HEK293T (cell line): ENCODE measurements around the gene HOXA10.

Experiments used
- CTCF ChIA-PET: fragments of 350-600 bp; formaldehyde crosslinking; extraction: SDS; loops from one replicate; lab custom pipeline; 2021; ENCODE audit warnings: antibody characterized with exemption, inconsistent platforms; lab: Yijun Ruan, JAX
- POLR2A ChIA-PET: fragments of 350-600 bp; formaldehyde crosslinking; extraction: SDS; loops from one replicate; lab custom pipeline; 2020; ENCODE audit warnings: antibody characterized with exemption, inconsistent platforms; lab: Yijun Ruan, JAX
- DNase-seq: peaks from one replicate; pipeline ENCODE4 v3.0.0; 2012; ENCODE audit warnings: mixed read lengths; ENCODE audit errors: extremely low spot score
- ARNT ChIP-seq: fragments of 450-650 bp; IDR thresholded peaks from 2 replicates; pipeline ENCODE4 v1.6.1; 2017; ENCODE audit warnings: mild to moderate bottlenecking
- BHLHE40 ChIP-seq: fragments of 450-650 bp; IDR thresholded peaks from 2 replicates; pipeline ENCODE4 v1.6.1; 2016; ENCODE audit warnings: mild to moderate bottlenecking, moderate library complexity, borderline replicate concordance
- CTBP1 ChIP-seq: fragments of 450-650 bp; IDR thresholded peaks from 2 replicates; pipeline ENCODE4 v1.6.1; 2016; ENCODE audit warnings: borderline replicate concordance
- ELF4 ChIP-seq: fragments of 450-650 bp; IDR thresholded peaks from 2 replicates; pipeline ENCODE4 v1.6.1; 2017; ENCODE audit warnings: antibody characterized with exemption
- FOXA1 ChIP-seq: fragments of 450-650 bp; IDR thresholded peaks from 2 replicates; pipeline ENCODE4 v1.6.1; 2016; ENCODE audit warnings: mild to moderate bottlenecking
- FOXK2 ChIP-seq: fragments of 450-650 bp; IDR thresholded peaks from 2 replicates; pipeline ENCODE4 v1.6.1; 2016; ENCODE audit warnings: mild to moderate bottlenecking
- FOXM1 ChIP-seq: fragments of 450-650 bp; IDR thresholded peaks from 2 replicates; pipeline ENCODE4 v1.6.1; 2017; ENCODE audit warnings: mild to moderate bottlenecking, borderline replicate concordance
- HDGF ChIP-seq: fragments of 450-650 bp; IDR thresholded peaks from 2 replicates; pipeline ENCODE4 v1.6.1; 2017; ENCODE audit warnings: antibody characterized with exemption, borderline replicate concordance
- L3MBTL2 ChIP-seq: fragments of 450-650 bp; conservative IDR thresholded peaks from 2 replicates; pipeline ENCODE4 v1.6.1; 2016; ENCODE audit warnings: mild to moderate bottlenecking
- LEF1 ChIP-seq: fragments of 450-650 bp; IDR thresholded peaks from 2 replicates; pipeline ENCODE4 v1.6.1; 2017; ENCODE audit warnings: mild to moderate bottlenecking, borderline replicate concordance
- NFRKB ChIP-seq: fragments of 450-650 bp; IDR thresholded peaks from 2 replicates; pipeline ENCODE4 v1.6.1; 2016; ENCODE audit warnings: mild to moderate bottlenecking, moderate library complexity
- PKNOX1 ChIP-seq: fragments of 450-650 bp; IDR thresholded peaks from 2 replicates; pipeline ENCODE4 v1.6.1; 2016
- SP1 ChIP-seq: fragments of 450-650 bp; IDR thresholded peaks from 2 replicates; pipeline ENCODE4 v1.6.1; 2017
- SUZ12 ChIP-seq: fragments of 450-650 bp; IDR thresholded peaks from 2 replicates; pipeline ENCODE4 v1.6.1; 2016; ENCODE audit warnings: mild to moderate bottlenecking
- TARDBP ChIP-seq: fragments of 450-650 bp; IDR thresholded peaks from 2 replicates; pipeline ENCODE4 v1.6.1; 2016
- ZNF384 ChIP-seq: fragments of 450-650 bp; IDR thresholded peaks from 2 replicates; pipeline ENCODE4 v1.6.1; 2016

The HOXA10 gene

GRCh38 chr7:27194686-27195379, 20.7 kb upstream of the HOXA10 start:
- no peak for TF ChIP-seq ZNF384
- TF ChIP-seq PKNOX1: no peak
- no peak for TF ChIP-seq ELF4
- no peak for TF ChIP-seq CTBP1
- TF ChIP-seq FOXA1: no peak
- no peak for TF ChIP-seq NFRKB
- no peak for TF ChIP-seq TARDBP
- TF ChIP-seq SP1: no peak
- no peak for TF ChIP-seq ARNT
- no peak for TF ChIP-seq L3MBTL2
- DNase-seq: no peak
- CTCF ChIA-PET: interaction anchor here (0.7 to 2.1 kb wide), 4 partner anchors 18 to 580 kb away, joined by 3 to 11 read pairs (median 6); no protein-coding TSS in a partner anchor
- POLR2A ChIA-PET: interaction anchor here (1.2 kb wide), 1 partner anchor 9 kb away, joined by 3 read pairs; no protein-coding TSS in a partner anchor

GRCh38 chr7:27194002-27194352, 19.9 kb upstream of the HOXA10 start:
- no peak for TF ChIP-seq ARNT
- no peak for TF ChIP-seq CTBP1
- no peak for TF ChIP-seq PKNOX1
- TF ChIP-seq ZNF384: no peak
- TF ChIP-seq BHLHE40: no peak
- TF ChIP-seq ELF4: no peak
- no peak for TF ChIP-seq TARDBP
- TF ChIP-seq NFRKB: no peak
- no peak for TF ChIP-seq SUZ12
- no peak for TF ChIP-seq L3MBTL2
- TF ChIP-seq LEF1: no peak
- TF ChIP-seq FOXK2: no peak
- no peak for TF ChIP-seq HDGF
- no peak for TF ChIP-seq FOXM1
- no peak for TF ChIP-seq SP1
- no peak for TF ChIP-seq FOXA1
- POLR2A ChIA-PET: no interaction called here
- no peak for DNase-seq
- CTCF ChIA-PET: no interaction called here

- CTCF ChIA-PET: no interaction called here
- POLR2A ChIA-PET: no interaction called here
- no peak for DNase-seq
- TF ChIP-seq ARNT (no peak), SP1 (no peak), NFRKB (no peak), CTBP1 (no peak), ZNF384 (no peak), PKNOX1 (no peak), FOXM1 (no peak), FOXK2 (no peak)
Observed at GRCh38 chr7:27193335-27194001, 19.3 kb upstream of the HOXA10 start.

GRCh38 chr7:27192546-27193334, 18.6 kb upstream of the HOXA10 start:
- TF ChIP-seq BHLHE40 (no peak), LEF1 (no peak), TARDBP (no peak), NFRKB (no peak), HDGF (no peak), FOXM1 (no peak), ZNF384 (no peak), ELF4 (no peak), SP1 (no peak), FOXA1 (no peak), FOXK2 (no peak), ARNT (no peak), L3MBTL2 (no peak), PKNOX1 (no peak), CTBP1 (no peak), SUZ12 (no peak)
- no peak for DNase-seq
- ChIA-PET CTCF (no interaction called here), POLR2A (no interaction called here)
